ENCODE data around the gene ERMN.

GRCh38 chr2:157315901-157316300 lies 9.7 kb downstream of the ERMN start:
- TF ChIP-seq CTCF (IDR thresholded peaks at IDR 0.05): no peak
- TF ChIP-seq POLR2A (IDR thresholded peaks at IDR 0.05): no peak
